ENCODE data around the gene UFD1.
"Not testable (repeated sequence)": the region's sequence is repeated elsewhere in the genome, so short reads cannot be mapped to it uniquely, and the experiment has no call there.

The UFD1 gene

DNA sequence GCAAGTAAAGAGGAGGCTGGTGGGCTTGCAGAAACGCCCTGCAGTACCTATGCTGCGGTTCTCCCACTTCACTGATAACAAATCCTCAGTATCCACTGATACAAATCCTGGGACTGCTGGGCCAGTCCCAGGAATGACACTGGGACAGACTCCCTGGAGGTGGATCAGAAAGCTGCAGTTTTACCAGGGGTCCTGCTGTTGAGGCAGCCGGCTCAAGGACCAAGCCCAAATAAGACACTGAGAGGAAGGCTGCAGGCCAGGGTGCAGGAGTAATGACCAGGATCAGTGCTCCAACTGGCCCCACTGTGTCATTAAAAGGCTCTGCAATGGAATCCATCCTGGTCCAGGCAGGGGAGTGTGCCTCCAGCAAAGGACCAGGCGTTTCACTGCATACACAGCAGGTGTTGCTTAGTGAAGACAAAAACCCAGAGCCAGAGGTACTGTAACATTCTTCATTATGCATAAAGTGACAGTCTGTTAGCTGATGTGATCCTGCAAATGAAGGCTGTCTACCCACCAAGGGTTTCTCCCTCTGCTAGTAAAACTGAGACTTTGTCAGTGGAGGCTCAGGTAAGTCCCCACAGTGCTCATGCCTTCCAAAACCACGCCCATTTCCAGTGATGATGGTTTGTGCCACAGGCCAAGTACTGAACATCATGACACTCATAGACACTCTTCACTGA, 30.1 kb downstream of the UFD1 start:
- peaks cover 52% of the 10 kb centered on the region for H3K36me3 Mint-ChIP-seq
- CTCF ChIA-PET: no interaction called here
- no peaks in the 10 kb centered on the region for H3K9me3 Mint-ChIP-seq
- H3K27ac Mint-ChIP-seq: peak overlapping the region; percentile 95
- DNase-seq: peak; percentile 31
- H3K4me3 Mint-ChIP-seq: peak overlapping the region; percentile 91
- no peaks in the 10 kb centered on the region for H3K27me3 Mint-ChIP-seq
- H3K4me1 Mint-ChIP-seq: peaks cover 41% of the 10 kb centered on the region

DNA sequence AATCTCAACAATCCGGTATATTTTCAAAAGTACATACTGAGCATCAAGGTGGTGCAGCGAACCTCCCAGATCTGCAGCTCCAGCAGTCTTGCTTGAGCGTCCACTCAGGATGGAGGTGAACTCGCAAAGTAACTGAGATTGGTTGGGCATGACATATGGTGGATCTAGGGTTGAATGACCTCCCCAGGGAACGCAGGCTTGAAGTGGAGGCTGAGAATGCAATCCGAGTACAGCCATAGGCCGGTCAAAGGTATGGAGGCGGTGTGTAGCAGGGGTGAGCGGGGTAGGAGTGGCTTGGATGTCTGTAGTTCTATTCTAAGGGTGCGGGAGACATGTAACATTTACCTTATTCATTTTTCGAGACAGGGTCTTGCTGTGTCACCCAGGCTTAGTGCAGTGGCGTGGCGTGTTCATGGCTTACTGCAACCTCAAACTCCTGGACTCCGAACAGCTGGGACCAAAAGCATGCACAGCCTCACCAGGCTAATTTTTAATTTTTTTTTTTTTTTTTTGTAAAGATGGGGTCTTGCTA, 30.9 kb downstream of the UFD1 start:
- DNase-seq: peak; percentile 52
- Mint-ChIP-seq H3K27me3 (no peaks in the 10 kb centered on the region), H3K27ac (peak overlapping the region; percentile 95), H3K4me1 (peaks cover 43% of the 10 kb centered on the region), H3K4me3 (peak overlapping the region; percentile 91), H3K9me3 (no peaks in the 10 kb centered on the region), H3K36me3 (peaks cover 50% of the 10 kb centered on the region)
- CTCF ChIA-PET: interaction anchor here (1.3 kb wide), 1 partner anchor 30 kb away, joined by 4 read pairs; no protein-coding TSS in a partner anchor

DNA sequence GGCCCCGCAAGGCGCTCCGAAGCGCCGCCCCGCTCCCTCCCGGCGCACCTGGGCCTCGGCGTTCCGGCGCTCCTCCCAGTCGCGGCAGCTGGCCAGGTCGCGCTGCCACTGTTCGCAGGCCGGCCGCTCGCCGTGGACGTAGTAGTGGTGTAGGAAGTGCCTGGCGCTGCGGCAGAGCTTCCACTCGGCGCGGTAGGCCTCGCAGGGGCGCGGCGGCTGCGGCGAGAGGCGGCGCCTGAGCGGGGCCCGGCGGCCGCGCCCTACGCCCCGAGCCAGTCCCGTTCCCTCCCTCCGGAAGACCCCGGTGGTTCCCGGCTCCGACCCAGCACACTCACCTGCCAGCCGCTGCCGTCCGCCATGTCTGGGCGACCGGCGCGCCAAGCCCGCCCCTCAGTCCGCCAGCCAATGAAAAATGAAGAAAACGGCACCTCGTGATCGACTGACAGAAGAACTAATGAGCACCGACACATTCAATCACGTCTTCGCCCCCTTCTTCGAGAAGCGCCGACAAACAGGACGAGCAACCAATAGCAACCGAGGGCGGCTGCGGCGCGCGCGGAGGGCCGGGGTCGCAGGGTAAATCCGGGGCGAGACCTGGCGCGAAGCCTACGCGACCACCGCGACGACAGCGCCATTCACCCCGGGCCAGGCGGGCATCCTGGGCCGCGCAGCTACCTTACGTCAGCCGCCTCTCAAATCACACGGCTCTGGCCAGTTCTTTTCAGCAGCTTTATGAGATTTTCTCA, 31.5 kb downstream of the UFD1 start, which contains the start of gene C22orf39:
Gene C22orf39 (minus strand): TSS at position 382 of the 746 bp plus-strand sequence. CDS start 23 bp downstream, at position 359.
- Mint-ChIP-seq H3K36me3 (peaks cover 49% of the 10 kb centered on the region), H3K4me3 (peak within 1 kb of the TSS; percentile 91), H3K9me3 (no peaks in the 10 kb centered on the region), H3K27me3 (no peaks in the 10 kb centered on the region), H3K4me1 (peaks cover 47% of the 10 kb centered on the region), H3K27ac (peak within 1 kb of the TSS; percentile 95)
- DNase-seq: peak; percentile 94
- CTCF ChIA-PET: interaction anchor here (1.3 to 1.4 kb wide), 2 partner anchors 13 to 30 kb away, joined by 3 to 4 read pairs; no protein-coding TSS in a partner anchor

DNA sequence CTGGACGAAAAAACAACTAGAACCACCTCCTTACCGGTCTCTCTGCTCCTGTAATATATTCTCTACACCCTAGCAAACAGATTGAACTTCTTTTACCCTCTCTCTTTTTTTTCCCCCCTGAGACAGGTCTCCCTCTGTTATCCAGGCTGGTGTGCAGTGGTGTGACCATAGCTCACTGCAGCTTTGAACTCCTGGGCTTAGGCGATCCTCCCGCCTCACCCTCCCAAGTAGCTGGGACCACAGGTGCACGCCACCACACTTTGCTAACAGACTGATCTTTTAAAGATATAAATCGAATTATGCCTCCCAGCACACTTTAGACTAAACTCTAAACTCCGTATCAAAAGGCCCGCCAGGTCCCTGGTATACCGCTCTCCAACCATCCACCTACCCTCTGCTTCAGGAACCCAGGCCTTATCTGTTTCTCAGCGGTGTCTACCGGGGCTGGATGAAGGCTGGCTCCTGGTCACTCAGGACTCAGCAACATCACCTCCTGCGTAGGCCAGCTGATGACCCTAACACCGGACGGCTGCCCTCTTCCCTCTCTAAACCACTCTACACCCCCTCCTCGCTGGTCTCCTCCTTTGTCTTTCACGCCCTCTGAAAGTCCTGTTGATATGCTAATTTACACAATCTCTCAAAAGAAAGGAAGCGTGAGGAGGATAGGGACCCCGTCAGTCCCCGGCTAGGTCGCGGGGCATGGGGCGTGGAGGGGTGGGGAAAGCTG, 32.2 kb downstream of the UFD1 start:
- H3K4me1 Mint-ChIP-seq: peaks cover 49% of the 10 kb centered on the region
- peak overlapping the region; percentile 91 for H3K4me3 Mint-ChIP-seq
- no peak for DNase-seq
- H3K36me3 Mint-ChIP-seq: peaks cover 46% of the 10 kb centered on the region
- CTCF ChIA-PET: interaction anchor here (1.3 to 1.4 kb wide), 2 partner anchors 13 to 31 kb away, joined by 3 to 4 read pairs; no protein-coding TSS in a partner anchor
- no peaks in the 10 kb centered on the region for H3K9me3 Mint-ChIP-seq
- H3K27me3 Mint-ChIP-seq: no peaks in the 10 kb centered on the region
- peak overlapping the region; percentile 95 for H3K27ac Mint-ChIP-seq

DNA sequence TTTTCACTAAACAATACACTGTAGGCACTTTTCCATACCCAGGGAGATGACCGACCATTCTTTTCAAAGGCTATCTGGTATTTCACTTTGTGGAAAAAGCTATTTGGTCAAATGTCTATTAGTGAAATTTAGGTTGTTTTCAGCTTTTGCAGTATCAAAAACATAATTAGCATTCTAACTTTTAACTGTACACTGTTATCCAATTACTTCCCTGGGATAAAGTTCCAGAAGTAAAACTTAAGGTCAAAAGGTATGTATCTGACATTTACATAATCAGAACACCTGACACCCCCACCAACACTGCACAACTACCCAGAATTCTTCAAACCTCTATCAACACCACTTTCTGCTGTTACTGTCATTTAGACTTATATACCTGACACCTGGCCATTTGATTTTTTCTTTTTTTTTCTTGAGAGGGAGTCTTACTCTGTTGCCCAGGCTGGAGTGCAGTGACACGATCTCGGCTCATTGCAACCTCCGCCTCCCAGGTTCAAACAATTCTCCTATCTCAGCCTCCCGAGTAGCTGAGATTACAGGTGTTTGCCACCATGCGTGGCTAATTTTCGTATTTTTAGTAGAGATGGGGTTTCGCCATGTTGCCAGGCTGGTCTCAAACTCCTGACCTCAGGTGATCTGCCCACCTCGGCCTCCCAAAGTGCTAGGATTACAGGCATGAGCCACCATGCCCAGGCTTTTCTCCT, 33.6 kb downstream of the UFD1 start:
- not testable (repeated sequence) for H3K9me3 Mint-ChIP-seq, H3K27me3 Mint-ChIP-seq, DNase-seq
- Mint-ChIP-seq H3K4me1 (peaks cover 49% of the 10 kb centered on the region), H3K27ac (peak overlapping the region; percentile 82), H3K36me3 (peaks cover 44% of the 10 kb centered on the region), H3K4me3 (peak overlapping the region; percentile 29)
- CTCF ChIA-PET: interaction anchor here (1.0 to 1.3 kb wide), 4 partner anchors 11 to 184 kb away, joined by 3 to 4 read pairs (median 4); no protein-coding TSS in a partner anchor

DNA sequence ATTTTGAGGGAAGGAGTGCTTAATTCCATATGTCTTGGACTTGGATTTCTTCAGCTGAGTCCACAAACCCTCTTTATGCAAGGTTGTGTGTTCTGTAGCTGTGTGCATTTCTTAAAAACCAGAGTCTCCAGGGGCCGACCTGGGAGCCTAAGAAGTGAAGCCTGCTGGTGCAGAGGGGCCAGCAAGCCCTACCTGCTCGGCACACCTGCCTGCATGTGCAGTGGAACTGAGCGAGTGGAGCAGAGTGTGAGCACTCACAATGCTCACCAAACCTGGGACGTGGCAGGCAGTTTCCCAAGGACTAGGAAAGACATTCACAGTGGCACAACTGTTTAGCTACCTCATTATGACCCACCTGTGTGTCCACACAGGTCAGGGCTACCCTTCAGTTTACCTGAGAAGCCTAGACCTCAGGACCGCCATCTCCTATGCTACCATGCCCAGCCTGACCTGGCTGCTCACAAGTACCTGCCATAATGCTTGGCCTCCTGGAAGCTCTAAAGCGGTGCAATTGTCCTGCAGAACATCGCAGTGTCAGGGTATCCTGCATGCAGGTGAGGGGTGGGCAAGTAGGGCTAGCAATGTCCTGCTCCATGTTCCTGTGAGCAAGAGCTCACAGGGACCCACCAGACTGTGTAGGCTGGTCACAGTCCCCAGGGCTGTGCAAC, 35.3 kb downstream of the UFD1 start:
- Mint-ChIP-seq H3K27me3 (no peaks in the 10 kb centered on the region), H3K9me3 (no peaks in the 10 kb centered on the region), H3K36me3 (peaks cover 43% of the 10 kb centered on the region), H3K4me3 (no peak overlapping the region), H3K27ac (no peak overlapping the region), H3K4me1 (peaks cover 38% of the 10 kb centered on the region)
- DNase-seq: no peak
- CTCF ChIA-PET: interaction anchor here (0.9 to 2.1 kb wide), 3 partner anchors 10 to 186 kb away, joined by 3 to 5 read pairs (median 4); no protein-coding TSS in a partner anchor

DNA sequence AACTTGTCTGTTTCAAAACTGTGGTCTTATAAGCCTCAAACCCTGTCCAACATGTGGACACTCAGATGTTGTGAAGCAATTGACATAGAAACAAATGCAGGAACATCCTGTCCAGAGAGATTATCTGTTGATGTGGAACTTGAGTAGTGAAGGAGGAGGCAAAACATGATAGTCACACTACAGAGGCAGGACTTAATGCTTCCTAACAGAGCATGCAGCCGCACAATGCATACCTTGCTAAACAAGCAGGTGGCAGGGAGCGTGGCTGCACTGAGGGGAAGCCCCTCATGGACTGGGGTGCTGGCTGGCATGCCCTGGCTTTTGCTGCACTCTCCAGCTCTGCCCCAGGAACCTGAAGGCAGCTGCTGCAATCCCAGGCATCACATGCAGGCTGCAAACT, 36.8 kb downstream of the UFD1 start:
- no peak overlapping the region for H3K4me3 Mint-ChIP-seq

DNA sequence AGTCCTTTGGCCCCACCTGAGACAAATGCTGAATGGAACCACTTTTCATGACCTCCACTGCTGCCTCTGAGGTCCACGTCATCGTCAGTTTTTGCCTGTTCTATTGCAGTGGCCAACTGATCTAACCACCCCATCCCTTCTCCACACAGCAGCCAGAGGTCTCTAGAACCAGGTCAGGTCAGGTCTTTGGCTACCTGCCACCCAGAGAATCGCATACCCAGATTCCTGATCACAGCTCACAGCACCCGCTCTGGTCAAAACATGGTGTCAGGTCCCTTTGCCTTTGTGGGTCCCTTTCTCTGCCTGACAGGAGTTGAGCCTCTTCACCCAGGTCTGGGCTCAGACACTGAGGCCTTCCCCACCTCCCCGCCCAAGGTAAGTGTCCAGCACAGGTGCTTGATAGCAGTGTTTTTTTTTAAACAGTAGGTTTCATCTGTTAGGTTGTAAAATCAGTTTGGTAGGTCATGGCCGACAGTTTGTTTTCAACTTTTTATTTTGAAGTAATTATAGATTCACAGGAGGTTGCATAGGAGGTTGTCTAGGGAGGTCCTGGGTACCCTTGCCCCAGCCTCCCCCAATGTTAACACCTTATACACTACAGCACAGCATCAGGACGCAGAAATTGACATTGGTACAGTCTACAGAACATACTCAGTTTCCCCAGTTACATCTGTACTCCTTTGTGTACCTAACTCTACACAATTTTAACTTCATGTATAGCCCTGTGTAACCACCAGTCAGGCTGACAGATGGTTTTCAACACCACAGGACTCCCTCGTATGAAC, 38.4 kb downstream of the UFD1 start:
- Mint-ChIP-seq H3K27me3 (no peaks in the 10 kb centered on the region), H3K36me3 (peaks cover 41% of the 10 kb centered on the region)
- CTCF ChIA-PET: no interaction called here

More for the DNA sequence above, 36.8 kb downstream of the UFD1 start:
- no peak for DNase-seq
- H3K36me3 Mint-ChIP-seq: peaks cover 42% of the 10 kb centered on the region
- peaks cover 30% of the 10 kb centered on the region for H3K4me1 Mint-ChIP-seq
- CTCF ChIA-PET: interaction anchor here (2.1 kb wide), 1 partner anchor 188 kb away, joined by 5 read pairs; no protein-coding TSS in a partner anchor
- no peaks in the 10 kb centered on the region for H3K9me3 Mint-ChIP-seq
- H3K27ac Mint-ChIP-seq: no peak overlapping the region
- H3K27me3 Mint-ChIP-seq: no peaks in the 10 kb centered on the region

DNA sequence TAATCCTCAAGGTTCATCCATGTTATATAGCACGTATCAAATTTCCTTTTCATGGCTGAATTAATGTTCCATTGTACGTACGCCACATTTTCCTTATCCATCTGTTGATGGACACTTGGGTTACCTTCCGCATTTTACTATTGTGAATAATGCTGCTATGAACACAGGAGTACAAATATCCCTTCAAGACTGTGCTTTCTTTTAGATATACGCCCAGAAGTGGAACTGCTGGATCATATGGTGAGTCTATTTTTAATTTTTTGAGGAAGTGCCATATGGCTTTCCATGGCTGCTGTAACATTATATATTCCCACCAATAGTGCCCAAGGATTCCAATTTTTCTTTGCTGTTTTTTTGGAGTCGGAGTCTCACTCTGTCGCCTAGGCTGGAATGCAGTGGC, 40.7 kb downstream of the UFD1 start:
- Mint-ChIP-seq H3K9me3 (no peaks in the 10 kb centered on the region), H3K4me1 (peaks cover 20% of the 10 kb centered on the region), H3K36me3 (peaks cover 34% of the 10 kb centered on the region), H3K27me3 (no peaks in the 10 kb centered on the region), H3K27ac (no peak overlapping the region), H3K4me3 (no peak overlapping the region)
- CTCF ChIA-PET: no interaction called here
- DNase-seq: no peak

More for the DNA sequence above, 38.4 kb downstream of the UFD1 start:
- Mint-ChIP-seq H3K4me3 (no peak overlapping the region), H3K4me1 (peaks cover 21% of the 10 kb centered on the region), H3K27ac (peak overlapping the region; percentile 68), H3K9me3 (no peaks in the 10 kb centered on the region)
- DNase-seq: no peak

DNA sequence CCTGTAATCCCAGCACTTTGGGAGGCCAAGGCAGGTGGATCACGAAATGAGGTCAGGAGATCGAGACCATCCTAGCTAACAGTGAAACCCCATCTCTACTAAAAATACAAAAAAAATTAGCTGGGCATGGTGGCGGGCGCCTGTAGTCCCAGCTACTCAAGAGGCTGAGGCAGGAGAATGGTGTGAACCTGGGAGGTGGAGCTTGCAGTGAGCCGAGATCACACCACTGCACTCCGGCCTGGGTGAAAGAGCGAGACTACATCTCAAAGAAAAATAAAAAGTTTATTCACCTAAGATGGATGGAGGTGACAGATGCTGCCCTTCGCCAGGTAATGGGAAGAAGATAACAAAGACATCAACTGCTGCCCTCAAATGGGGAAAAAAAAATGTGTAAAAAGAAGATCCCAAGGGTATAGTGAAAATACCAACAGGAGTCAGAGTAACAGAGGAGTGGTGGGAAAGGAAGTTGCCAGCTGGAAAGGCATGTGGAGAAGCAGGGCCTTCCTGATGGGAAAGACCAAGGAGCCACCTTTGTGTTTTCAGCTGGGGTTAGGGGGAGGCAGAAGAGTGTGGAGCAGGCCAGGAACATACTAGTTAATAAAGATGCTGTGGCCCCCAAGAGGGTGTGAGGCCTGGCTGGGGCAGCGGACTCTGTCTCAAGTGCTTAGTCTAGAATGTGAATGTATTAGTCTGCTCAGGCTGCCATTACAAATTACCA, 42.4 kb downstream of the UFD1 start:
- CTCF ChIA-PET: not testable (repeated sequence)
- H3K4me1 Mint-ChIP-seq: peaks cover 21% of the 10 kb centered on the region

DNA sequence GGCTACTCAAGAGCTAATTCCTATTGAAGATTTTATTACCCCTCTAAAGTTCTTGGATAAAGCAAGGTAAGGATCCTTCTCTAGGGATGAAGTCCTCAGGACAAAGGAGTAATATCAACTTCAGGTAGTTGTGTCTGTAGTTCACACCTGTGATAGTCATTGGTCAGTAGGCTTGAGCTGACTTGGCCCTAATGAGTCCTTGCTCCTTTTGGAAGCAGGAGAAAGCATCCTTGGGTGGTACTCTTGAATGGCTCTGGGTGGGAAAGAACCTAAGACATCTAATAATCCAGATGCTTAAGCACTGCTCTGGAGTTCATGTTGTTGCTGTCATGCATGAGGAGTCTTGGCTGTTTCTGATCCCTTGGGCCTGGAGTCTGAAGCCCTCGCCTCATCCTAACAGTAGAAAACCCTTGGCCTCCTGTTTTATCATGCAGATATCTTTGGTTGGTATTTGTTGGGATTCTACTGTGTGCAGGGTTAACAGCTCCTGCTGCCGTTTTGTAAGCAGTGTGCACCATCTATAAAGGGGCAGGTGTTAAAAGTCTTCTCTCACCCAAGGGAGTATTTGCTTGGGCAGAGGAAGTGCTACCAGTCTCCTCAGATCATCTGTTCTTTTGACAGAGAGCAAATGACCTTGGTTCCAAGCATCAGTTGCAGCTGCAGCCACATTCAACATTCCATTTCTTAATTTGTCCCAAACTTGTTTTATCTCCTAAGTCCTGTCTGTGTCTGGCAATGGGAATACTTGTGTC, 44.0 kb downstream of the UFD1 start:
- H3K9me3 Mint-ChIP-seq: no peaks in the 10 kb centered on the region
- H3K36me3 Mint-ChIP-seq: peaks cover 25% of the 10 kb centered on the region
- no peaks in the 10 kb centered on the region for H3K27me3 Mint-ChIP-seq
- H3K4me1 Mint-ChIP-seq: peaks cover 27% of the 10 kb centered on the region
- no peak overlapping the region for H3K27ac Mint-ChIP-seq
- no peak for DNase-seq
- H3K4me3 Mint-ChIP-seq: no peak overlapping the region
- CTCF ChIA-PET: interaction anchor here (1.0 to 1.2 kb wide), 3 partner anchors 10 to 21 kb away, joined by 3 read pairs; partner anchors contain the start of gene C22orf39

More for the DNA sequence above, 42.4 kb downstream of the UFD1 start:
- not testable (repeated sequence) for H3K9me3 Mint-ChIP-seq, H3K27me3 Mint-ChIP-seq, DNase-seq, H3K4me3 Mint-ChIP-seq
- peaks cover 28% of the 10 kb centered on the region for H3K36me3 Mint-ChIP-seq
- H3K27ac Mint-ChIP-seq: peak overlapping the region; percentile 70

All from activated naive CD4-positive, alpha-beta T cell treated with anti-CD3 and anti-CD28 coated beads, Interleukin-2, amount 10 ng/mL, durations not matched to agents 7 days and 5 days (primary cell).